ENCODE data around the gene METTL16.
"Not testable (repeated sequence)": the region's sequence is repeated elsewhere in the genome, so short reads cannot be mapped to it uniquely, and the experiment has no call there.

GRCh38 chr17:2507015-2507414 is 4.7 kb downstream of the METTL16 start:
- TF ChIP-seq EZH2phosphoT487 (IDR thresholded peaks at IDR 0.05; ENCODE audit: insufficient read depth, low read depth); EZH2 (IDR thresholded peaks at IDR 0.05; ENCODE audit: insufficient read depth, poor library complexity, severe bottlenecking): not testable (repeated sequence)
